Measurements from ENCODE around the gene TYK2.
"Not testable (repeated sequence)": the region's sequence is repeated elsewhere in the genome, so short reads cannot be mapped to it uniquely, and the experiment has no call there.

Gene TYK2

GRCh38 chr19:10378124-10378523, 2.2 kb downstream of the TYK2 start:
- in situ Hi-C loops (cut with MboI; ENCODE audit: low sequenced_read_pairs): no loop called here

DNA sequence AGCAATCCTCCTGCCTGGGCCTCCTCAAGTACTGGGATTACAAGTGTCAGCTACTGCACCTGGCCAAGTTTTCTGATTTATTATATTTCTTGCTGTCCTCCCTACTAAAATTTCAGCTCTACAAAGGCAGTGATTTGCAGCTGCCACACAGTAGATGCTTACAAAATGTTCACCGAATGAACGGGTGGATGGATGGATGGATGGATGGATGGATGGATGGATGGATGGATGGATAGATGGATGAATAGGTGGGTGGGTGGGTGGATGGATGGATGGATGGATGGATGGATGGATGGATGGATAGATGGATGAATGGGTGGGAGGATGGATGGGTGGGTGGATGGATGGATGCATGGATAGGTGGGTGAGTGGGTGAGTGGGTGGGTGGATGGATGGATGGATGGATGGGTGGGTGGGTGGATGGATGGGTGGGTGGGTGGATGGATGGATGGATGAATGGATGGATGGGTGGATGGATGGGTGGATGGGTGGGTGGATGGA, 3.2 kb downstream of the TYK2 start:
- in situ Hi-C loops (cut with MboI; ENCODE audit: low sequenced_read_pairs): not testable (repeated sequence)

DNA sequence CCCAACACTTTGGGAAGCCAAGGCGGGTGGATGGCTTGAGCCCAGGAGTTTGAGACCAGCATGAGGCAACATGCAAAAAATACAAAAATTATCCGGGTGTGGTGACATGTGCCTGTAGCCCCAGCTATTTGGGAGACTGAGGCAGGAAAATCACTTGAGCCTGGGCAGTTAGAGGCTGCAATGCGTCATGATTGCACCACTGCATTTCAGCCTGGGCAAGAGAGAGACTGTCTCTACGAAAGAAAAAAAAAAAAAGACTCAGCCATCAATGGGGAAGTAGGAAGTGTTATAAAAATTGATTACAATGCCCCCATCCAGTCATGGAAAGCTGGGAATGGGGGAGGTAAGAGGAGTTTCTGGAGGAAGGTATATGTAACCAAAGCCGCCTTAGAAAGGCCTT, 5.4 kb downstream of the TYK2 start:
- in situ Hi-C loops (cut with MboI; ENCODE audit: low sequenced_read_pairs): no loop called here

GRCh38 chr19:10372690-10373089, 7.7 kb downstream of the TYK2 start:
- in situ Hi-C loops (cut with MboI; ENCODE audit: low sequenced_read_pairs): no loop called here

DNA sequence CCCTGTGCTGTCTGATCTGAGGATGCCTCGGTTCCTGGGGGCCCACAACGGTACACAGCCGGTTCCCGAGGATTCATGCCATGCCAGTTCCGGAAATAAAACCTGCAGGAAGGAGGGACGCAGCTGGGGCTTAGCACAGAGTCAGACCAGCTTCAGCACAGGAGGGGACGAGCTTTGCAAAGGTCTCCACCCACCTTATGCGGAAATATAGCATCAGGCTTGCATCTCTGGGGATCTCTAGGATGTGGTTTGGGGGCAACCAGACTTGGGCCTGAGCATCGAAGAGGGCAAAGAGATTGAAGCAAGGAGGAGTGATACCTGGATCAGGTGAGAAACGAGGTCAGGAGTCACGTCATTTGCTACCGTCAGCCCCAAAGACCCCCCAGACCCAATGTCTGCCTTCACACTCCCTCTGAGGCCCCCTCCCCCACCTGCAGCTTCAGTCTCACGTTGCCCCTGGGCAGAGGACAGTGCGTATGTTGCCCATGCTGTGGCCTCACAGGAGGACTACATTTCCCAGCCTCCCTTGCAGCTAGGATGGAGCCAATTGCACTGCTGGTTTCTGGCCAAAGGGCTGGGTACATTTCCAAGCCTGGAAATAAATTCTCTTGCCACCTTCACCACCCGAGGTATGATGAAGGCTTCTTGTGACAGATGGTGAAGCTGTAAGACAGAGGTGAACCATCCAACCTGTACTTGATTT, 12.1 kb downstream of the TYK2 start:
- in situ Hi-C loops (cut with MboI; ENCODE audit: low sequenced_read_pairs): no loop called here

- in situ Hi-C loops (cut with MboI; ENCODE audit: low sequenced_read_pairs): not testable (repeated sequence)
Observed at GRCh38 chr19:10366950-10367512, 13.3 kb downstream of the TYK2 start.

DNA sequence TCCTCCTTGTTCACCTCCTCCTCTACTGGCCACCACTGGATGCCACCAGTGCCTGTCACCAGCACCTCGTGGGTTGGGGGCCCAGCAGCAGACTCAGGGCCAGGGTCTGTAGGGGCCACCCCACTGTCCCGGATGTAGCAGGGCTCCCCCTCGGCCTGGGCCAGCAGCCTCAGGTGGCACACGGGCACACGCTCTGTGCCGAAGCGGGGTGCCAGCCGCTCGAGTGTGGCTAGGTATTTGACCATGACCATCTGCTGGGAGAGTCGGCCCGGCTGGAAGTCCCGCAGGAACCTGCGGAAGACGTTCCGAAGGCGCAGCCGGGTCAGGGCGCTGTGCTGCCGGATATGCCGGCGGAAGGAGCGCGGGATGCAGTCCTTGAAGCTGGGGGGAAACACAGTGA, 14.9 kb downstream of the TYK2 start:
- in situ Hi-C loops (cut with MboI; ENCODE audit: low sequenced_read_pairs): no loop called here

DNA sequence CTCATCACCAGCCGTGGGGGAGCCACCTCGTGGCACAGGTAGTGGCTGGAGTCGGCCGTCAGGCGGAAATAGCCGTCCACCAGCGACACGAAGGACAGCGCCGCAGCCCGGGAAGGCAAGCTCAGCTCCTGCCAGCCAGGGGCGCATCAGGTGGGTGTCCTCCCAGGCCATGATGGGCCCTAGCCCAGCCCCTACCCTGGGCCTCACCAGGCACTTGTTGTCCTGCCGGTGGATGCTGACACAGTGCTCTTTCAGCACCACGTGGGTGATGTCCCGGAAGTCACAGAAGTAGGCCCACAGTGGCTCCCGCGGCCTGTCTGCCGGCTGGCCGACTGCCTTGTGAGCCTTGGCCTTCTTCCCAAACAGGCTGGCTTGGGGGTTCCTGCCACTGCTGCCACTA, 15.7 kb downstream of the TYK2 start:
- in situ Hi-C loops (cut with MboI; ENCODE audit: low sequenced_read_pairs): no loop called here

GRCh38 chr19:10363789-10364281, 16.5 kb downstream of the TYK2 start:
- in situ Hi-C loops (cut with MboI; ENCODE audit: low sequenced_read_pairs): no loop called here

DNA sequence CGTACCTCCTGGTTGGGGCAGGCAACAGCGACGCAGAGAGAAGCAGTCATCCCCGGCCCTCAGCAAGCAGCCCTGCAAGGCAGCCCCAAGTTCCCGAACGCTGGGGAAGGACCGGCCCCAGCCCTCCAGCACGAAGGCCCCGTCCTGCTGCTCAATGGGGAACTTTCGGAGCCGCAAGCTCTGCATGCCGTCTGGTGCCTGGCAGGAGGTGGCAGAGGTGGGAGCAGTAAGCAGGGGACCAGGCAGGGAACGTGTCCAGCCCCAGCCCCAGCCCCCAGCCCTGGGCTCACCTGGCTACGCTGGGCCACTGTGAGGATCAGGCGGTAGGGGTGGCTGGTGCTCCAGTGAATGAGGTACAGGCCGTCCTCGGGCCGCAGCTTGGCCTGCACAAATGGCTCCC, 18.1 kb downstream of the TYK2 start:
- in situ Hi-C loops (cut with MboI; ENCODE audit: low sequenced_read_pairs): no loop called here

DNA sequence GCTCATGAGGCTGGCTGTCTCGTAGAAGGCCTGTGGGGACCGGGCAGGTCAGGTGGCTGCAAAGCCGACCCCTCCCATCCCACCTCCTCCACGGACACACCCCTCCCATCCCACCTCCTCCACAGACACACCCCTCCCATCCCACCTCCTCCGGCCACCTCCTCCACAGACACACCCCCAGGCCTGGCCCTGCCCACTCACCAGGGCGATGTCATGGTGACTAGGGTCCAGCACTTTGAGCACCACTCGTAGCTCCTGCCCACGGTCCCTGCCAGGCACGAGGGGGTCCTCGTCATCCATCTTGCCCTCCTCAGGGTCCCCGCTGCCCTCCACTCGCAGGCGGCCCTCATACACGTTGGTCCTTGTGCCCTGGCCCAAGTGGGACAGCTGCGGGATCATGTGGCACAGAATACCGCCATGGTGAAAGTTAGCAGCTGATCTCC, 18.8 kb downstream of the TYK2 start:
- in situ Hi-C loops (cut with MboI; ENCODE audit: low sequenced_read_pairs): no loop called here

DNA sequence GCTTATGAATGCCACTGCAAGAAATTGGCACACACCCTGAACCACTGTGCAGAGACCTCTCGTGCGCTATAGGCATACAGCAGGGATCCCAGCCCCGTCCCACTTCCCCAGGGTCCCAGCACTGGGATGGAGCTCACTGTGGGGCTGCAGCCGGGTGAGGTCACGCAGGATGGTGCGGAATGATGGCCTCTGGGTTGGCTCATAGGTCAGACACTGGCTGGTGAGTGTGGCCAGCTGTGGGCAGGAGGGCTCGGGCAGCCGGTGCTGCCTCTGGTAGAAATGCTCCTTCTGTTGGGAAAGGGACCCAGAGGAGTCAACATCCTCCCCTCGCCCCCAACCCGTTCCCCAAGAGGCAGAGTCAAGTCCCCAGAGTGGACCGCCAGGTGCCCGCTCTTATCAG, 23.9 kb downstream of the TYK2 start:
- in situ Hi-C loops (cut with MboI; ENCODE audit: low sequenced_read_pairs): no loop called here

GRCh38 chr19:10353793-10354391, 26.5 kb downstream of the TYK2 start:
- in situ Hi-C loops (cut with MboI; ENCODE audit: low sequenced_read_pairs): no loop called here

- in situ Hi-C loops (cut with MboI; ENCODE audit: low sequenced_read_pairs): no loop called here
Observed at GRCh38 chr19:10352764-10353671, 27.4 kb downstream of the TYK2 start.

DNA sequence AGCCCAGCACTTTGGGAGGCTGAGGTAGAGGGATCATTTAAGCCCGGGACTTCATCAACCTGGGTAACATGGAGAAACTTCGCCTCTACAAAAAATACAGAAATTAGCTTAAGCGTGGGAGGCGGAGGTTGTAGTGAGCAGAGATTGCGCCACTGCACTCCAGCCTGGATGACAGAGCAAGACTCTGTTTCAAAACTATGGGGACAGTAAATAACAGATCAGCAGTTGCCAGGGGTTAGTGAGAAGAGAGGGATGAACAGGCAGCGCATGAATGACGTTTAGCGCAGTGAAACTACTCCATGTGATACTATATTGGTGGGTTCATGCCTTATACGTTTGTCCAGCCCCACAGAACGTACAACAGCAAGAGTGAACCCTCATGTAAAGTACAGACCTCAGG, 33.9 kb downstream of the TYK2 start:
- in situ Hi-C loops (cut with MboI; ENCODE audit: low sequenced_read_pairs): no loop called here

DNA sequence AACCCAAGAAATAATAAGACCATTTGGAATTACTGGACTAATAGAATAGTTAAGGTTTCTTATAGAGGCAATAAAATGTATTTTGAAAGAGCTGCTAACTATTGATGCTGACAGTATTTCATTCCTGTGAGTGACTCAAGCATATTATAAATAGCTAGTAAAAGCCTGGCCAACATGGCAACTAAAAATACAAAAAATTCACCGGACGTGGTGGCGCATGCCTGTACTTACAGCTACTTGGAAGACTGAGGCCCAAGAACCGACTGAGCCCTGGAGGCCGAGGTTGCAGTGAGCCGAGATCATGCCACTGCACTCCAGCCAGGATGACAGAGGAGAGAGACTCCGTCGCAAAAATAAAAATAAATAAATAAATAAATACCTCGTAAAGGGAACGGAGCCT, 35.6 kb downstream of the TYK2 start:
- in situ Hi-C loops (cut with MboI; ENCODE audit: low sequenced_read_pairs): no loop called here

DNA sequence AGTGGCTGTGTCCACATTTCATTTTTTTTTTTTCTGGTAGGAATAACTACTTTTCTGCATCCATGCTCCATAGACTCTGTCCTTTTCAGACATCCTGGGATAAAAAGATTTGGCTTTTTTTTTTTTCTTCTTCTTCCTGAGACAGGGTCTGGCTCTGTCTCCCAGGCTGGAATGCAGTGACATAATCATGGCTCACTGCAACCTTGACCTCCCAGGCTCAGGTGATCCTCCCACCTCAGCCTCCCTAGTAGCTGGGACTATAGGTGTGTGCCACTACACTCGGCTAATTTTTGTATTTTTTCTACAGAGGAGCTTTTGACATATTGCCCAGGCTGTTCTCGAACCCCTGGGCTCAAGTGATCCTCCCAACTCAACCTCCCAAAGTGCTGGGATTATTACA, 36.9 kb downstream of the TYK2 start:
- in situ Hi-C loops (cut with MboI; ENCODE audit: low sequenced_read_pairs): no loop called here

DNA sequence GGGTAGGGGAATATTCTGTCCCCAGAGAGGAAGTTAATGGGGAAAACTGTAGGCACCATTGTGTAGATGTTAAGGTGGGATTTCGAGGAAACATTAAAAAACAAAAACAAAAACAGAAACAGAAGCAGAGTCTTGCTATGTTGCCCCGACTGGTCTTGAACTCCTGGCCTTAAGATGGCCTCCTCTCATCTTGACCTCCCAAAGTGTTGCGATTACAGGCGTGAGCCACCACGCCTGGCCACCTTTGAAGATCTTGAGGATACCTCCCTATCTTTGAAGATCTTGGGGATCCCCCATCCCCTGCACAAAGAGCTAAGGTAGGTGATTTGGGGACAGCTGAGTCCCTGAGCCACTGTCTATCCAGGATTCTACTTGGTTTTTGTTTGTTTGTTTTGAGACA, 40.4 kb downstream of the TYK2 start:
- in situ Hi-C loops (cut with MboI; ENCODE audit: low sequenced_read_pairs): no loop called here

DNA sequence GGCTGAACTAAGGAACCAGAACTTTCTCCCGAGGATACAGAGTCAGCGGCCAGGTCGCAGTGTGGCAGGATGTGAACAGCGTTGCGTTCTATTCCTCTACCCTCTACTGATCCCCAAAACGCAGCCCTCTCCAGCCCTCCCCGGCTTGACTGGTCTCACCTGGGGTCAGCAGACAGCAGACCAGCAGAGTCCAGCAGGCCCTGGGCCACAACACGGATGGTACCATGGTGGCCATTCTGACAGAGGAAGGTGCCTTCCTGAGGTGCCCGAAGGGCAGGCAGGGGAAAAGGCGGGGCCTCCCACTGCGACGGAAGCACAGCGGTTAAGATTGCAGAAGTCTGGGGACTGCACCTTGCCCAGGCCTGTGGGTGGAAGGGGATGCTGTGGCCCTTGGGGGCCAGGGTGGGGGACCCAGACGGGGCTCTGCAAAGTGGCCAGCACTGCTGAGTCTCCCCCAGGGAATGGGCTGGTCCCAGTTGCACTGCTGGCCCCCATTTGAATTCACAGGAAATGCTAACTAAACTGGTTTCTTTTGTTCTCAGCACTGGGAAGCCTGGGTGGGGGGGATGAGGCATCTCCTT, 40.9 kb downstream of the TYK2 start, which contains the start of gene ICAM3:
ICAM3 (minus strand) TSS at position 245 of the 581 bp plus-strand sequence; CDS start at position 235, 10 bp downstream.
- in situ Hi-C loops (cut with MboI; ENCODE audit: low sequenced_read_pairs): no loop called here

DNA sequence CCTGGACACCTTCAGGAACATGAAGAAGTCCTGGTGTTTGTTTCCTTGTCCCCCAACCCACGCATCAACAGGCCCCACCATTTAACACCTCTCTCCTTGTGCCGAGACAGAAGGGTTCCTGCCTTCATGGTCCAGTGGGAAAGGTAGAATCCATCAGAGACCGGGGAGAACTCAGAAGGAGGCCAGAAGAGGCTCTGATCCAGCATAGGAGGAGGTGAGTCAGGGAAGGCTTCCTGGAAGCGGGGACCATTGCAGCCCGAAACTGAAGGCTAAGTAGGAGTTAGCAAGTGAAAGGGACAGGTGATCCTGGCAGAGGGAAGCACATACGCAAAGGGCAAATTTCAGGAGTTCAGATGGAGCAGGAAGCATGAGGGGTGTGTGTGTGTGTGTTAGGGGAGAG, 41.4 kb downstream of the TYK2 start:
- in situ Hi-C loops (cut with MboI; ENCODE audit: low sequenced_read_pairs): no loop called here

DNA sequence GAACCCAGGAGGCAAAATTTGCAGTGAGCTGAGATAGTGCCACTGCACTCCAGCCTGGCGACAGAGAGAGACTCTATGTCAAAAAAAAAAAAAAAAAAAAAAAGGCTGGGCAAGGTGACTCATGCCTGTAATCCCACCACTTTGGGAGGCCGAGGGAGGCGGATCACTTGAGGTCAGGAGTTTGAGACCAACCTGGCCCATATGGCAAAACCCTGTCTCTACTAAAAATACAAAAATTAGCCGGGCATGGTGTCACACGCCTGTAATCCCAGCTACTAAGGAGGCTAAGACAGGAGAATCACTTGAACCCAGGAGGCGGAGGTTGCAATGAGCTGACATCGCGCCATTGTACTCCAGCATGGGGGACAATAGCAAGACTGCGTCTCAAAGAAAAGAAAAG, 43.6 kb downstream of the TYK2 start:
- in situ Hi-C loops (cut with MboI; ENCODE audit: low sequenced_read_pairs): not testable (repeated sequence)
